Measurements from ENCODE around the gene TTYH3.
A peak's percentile ranks its signal among the peaks of the same experiment; 100 is the strongest.

The TTYH3 gene

GRCh38 chr7:2619116-2619515, 12.7 kb upstream of the TTYH3 start:
- no peak overlapping the region for H3K4me3 ChIP-seq (ENCODE audit: extremely low read depth, insufficient read depth, low read length, poor library complexity, severe bottlenecking)
- no peaks in the 10 kb centered on the region for H3K36me3 ChIP-seq (ENCODE audit: control insufficient read depth, insufficient read depth, low read length)
- H3K9me3 ChIP-seq (ENCODE audit: control insufficient read depth, low read length) = no peaks in the 10 kb centered on the region
- 94 to 95% methylated on average over 6 to 8 of the region's 9 CpGs for WGBS, 2 experiments (ENCODE audit: insufficient coverage in 2 of 2)
- H3K4me1 ChIP-seq (ENCODE audit: control insufficient read depth, insufficient read depth, low read length, poor library complexity, severe bottlenecking) = peaks cover 31% of the 10 kb centered on the region
- no peak overlapping the region for H3K27ac ChIP-seq (ENCODE audit: low read depth, low read length, severe bottlenecking)

GRCh38 chr7:2621061-2621828, 10.5 kb upstream of the TTYH3 start:
- WGBS, 2 experiments (ENCODE audit: insufficient coverage in 2 of 2) = 42 to 49% methylated on average over 18 to 19 of the region's 23 CpGs
- Histone ChIP-seq H3K9me3 (ENCODE audit: control insufficient read depth, low read length) (no peaks in the 10 kb centered on the region), H3K4me3 (ENCODE audit: extremely low read depth, insufficient read depth, low read length, poor library complexity, severe bottlenecking) (no peak overlapping the region), H3K36me3 (ENCODE audit: control insufficient read depth, insufficient read depth, low read length) (no peaks in the 10 kb centered on the region), H3K27ac (ENCODE audit: low read depth, low read length, severe bottlenecking) (peak overlapping the region; percentile 66), H3K4me1 (ENCODE audit: control insufficient read depth, insufficient read depth, low read length, poor library complexity, severe bottlenecking) (peaks cover 31% of the 10 kb centered on the region)

DNA sequence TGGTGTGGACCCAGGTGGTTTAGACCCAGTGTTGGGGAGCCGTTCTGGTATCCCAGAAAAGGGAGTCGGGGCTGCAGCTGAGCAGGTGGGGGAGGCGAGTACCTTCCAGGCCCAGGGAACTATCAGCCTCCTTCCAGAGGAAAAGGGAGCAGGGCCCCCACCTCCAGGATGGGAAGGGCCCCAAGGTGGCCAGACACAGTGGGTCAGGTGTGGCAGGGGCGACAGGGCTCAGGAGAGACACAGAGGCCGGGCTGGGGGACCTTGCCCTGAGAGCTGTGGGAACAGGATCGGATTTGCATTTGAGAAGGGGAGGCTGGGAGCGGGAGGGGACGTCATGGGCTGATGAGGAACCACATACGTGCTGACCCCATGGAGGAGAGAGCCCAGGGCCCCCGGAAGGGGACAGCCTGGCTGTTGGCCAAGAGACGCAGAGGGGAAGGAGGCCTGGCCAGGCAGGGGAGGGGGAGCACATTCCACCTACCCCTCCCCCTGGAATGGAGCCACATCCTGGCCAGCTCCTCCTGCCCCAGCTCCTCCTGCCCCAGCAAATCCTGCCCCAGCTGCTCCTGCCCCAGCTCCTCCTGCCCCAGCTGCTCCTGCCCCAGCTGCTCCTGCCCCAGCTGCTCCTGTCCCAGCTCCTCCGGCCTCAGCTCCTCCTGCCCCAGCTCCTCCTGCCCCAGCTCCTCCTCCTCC, 9.7 kb upstream of the TTYH3 start:
- Histone ChIP-seq H3K9me3 (ENCODE audit: control insufficient read depth, low read length) (no peaks in the 10 kb centered on the region), H3K27ac (ENCODE audit: low read depth, low read length, severe bottlenecking) (peak overlapping the region; percentile 66), H3K4me1 (ENCODE audit: control insufficient read depth, insufficient read depth, low read length, poor library complexity, severe bottlenecking) (peaks cover 28% of the 10 kb centered on the region), H3K36me3 (ENCODE audit: control insufficient read depth, insufficient read depth, low read length) (no peaks in the 10 kb centered on the region), H3K4me3 (ENCODE audit: extremely low read depth, insufficient read depth, low read length, poor library complexity, severe bottlenecking) (no peak overlapping the region)
- 36 to 49% methylated on average over 10 to 11 of the region's 12 CpGs for WGBS, 2 experiments (ENCODE audit: insufficient coverage in 2 of 2)

- Histone ChIP-seq H3K36me3 (ENCODE audit: control insufficient read depth, insufficient read depth, low read length) (no peaks in the 10 kb centered on the region), H3K4me1 (ENCODE audit: control insufficient read depth, insufficient read depth, low read length, poor library complexity, severe bottlenecking) (peaks cover 23% of the 10 kb centered on the region), H3K4me3 (ENCODE audit: extremely low read depth, insufficient read depth, low read length, poor library complexity, severe bottlenecking) (no peak overlapping the region), H3K27ac (ENCODE audit: low read depth, low read length, severe bottlenecking) (no peak overlapping the region), H3K9me3 (ENCODE audit: control insufficient read depth, low read length) (no peaks in the 10 kb centered on the region)
- 87 to 88% methylated on average over 12 of the region's 19 CpGs for WGBS, 2 experiments (ENCODE audit: insufficient coverage in 2 of 2)
Observed at GRCh38 chr7:2622869-2623697, 8.7 kb upstream of the TTYH3 start.

DNA sequence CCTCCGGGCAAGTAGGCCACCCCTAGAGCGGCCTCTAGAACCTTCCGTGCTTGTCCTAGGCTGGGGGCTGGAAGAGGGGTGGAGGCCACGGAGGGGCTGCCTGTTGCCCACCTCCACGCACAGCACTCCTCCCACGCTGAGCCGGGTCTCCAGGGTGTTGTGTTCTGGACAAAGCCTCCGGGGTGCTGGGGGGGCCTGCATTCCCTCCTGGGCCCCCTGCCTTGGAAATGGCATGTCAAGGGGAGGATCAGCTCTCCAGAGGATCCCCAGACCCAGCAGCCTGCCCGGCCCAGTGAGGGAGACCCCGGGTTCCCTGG, 8.1 kb upstream of the TTYH3 start:
- WGBS, 2 experiments (ENCODE audit: insufficient coverage in 2 of 2) = 93 to 100% methylated on average over 6 to 8 of the region's 10 CpGs
- H3K27ac ChIP-seq (ENCODE audit: low read depth, low read length, severe bottlenecking) = no peak overlapping the region
- H3K4me3 ChIP-seq (ENCODE audit: extremely low read depth, insufficient read depth, low read length, poor library complexity, severe bottlenecking) = no peak overlapping the region

GRCh38 chr7:2624293-2624886, 7.4 kb upstream of the TTYH3 start:
- 71 to 89% methylated on average over 12 of the region's 18 CpGs for WGBS, 2 experiments (ENCODE audit: insufficient coverage in 2 of 2)
- H3K4me3 ChIP-seq (ENCODE audit: extremely low read depth, insufficient read depth, low read length, poor library complexity, severe bottlenecking) = no peak overlapping the region
- H3K36me3 ChIP-seq (ENCODE audit: control insufficient read depth, insufficient read depth, low read length) = no peaks in the 10 kb centered on the region
- H3K9me3 ChIP-seq (ENCODE audit: control insufficient read depth, low read length) = no peaks in the 10 kb centered on the region
- H3K4me1 ChIP-seq (ENCODE audit: control insufficient read depth, insufficient read depth, low read length, poor library complexity, severe bottlenecking) = peaks cover 23% of the 10 kb centered on the region
- H3K27ac ChIP-seq (ENCODE audit: low read depth, low read length, severe bottlenecking) = no peak overlapping the region

More for the DNA sequence above, 8.1 kb upstream of the TTYH3 start:
- Histone ChIP-seq H3K36me3 (ENCODE audit: control insufficient read depth, insufficient read depth, low read length) (no peaks in the 10 kb centered on the region), H3K9me3 (ENCODE audit: control insufficient read depth, low read length) (no peaks in the 10 kb centered on the region), H3K4me1 (ENCODE audit: control insufficient read depth, insufficient read depth, low read length, poor library complexity, severe bottlenecking) (peaks cover 23% of the 10 kb centered on the region)

- H3K4me3 ChIP-seq (ENCODE audit: extremely low read depth, insufficient read depth, low read length, poor library complexity, severe bottlenecking) = no peak overlapping the region
- H3K9me3 ChIP-seq (ENCODE audit: control insufficient read depth, low read length) = no peaks in the 10 kb centered on the region
- H3K4me1 ChIP-seq (ENCODE audit: control insufficient read depth, insufficient read depth, low read length, poor library complexity, severe bottlenecking) = peaks cover 27% of the 10 kb centered on the region
- WGBS, 2 experiments (ENCODE audit: insufficient coverage in 2 of 2) = 93 to 94% methylated on average over 16 to 18 of the region's 20 CpGs
- H3K36me3 ChIP-seq (ENCODE audit: control insufficient read depth, insufficient read depth, low read length) = no peaks in the 10 kb centered on the region
- no peak overlapping the region for H3K27ac ChIP-seq (ENCODE audit: low read depth, low read length, severe bottlenecking)
Observed at GRCh38 chr7:2626498-2627117, 5.2 kb upstream of the TTYH3 start.

DNA sequence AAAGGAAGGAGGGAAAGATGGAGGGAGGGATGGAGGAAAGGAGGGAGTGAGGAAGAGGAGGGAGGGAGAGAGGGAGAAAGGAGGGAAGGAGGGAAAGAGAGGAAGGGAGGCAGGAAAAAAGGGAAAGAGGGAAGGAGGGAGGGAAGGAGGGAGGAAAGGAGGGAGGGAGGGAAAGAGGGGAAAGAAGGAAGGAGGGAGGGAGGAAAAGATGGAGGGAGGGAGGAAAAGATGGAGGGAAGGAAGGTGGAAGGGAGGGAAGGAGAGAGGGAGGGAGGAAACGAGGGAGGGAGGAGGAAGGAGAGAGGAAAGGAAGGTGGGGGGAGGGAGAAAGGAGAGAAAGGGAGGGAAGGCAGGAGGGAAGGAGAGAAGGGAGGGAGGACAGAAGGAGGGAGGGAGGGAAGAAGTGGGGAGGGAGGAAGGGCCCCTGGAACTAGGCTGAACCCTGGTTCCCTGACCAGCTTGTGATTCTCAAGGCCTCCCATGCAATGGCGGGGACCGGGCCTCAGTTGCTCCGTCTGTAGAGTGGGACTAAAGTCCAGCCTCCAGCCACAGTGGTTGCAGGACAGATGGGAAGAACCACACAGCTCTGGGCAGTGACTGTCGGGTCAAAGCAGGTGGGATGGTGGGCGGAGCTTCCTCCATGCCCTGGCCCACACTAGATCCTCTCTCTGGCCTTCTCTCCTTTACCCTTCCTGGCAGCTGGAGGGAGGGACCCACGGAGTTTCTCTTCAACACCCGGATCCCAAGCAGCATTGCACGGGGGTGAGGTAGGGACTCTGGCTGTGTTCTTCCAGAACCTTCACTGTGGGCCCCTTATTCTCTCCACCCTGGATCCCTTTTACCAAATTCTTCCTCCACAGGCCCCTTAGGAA, 4.3 kb upstream of the TTYH3 start:
- Histone ChIP-seq H3K4me3 (ENCODE audit: extremely low read depth, insufficient read depth, low read length, poor library complexity, severe bottlenecking) (no peak overlapping the region), H3K36me3 (ENCODE audit: control insufficient read depth, insufficient read depth, low read length) (no peaks in the 10 kb centered on the region), H3K9me3 (ENCODE audit: control insufficient read depth, low read length) (no peaks in the 10 kb centered on the region), H3K27ac (ENCODE audit: low read depth, low read length, severe bottlenecking) (no peak overlapping the region), H3K4me1 (ENCODE audit: control insufficient read depth, insufficient read depth, low read length, poor library complexity, severe bottlenecking) (peaks cover 19% of the 10 kb centered on the region)
- WGBS, 2 experiments (ENCODE audit: insufficient coverage in 2 of 2) = 83 to 85% methylated on average over 7 to 8 of the region's 9 CpGs

- H3K4me1 ChIP-seq (ENCODE audit: control insufficient read depth, insufficient read depth, low read length, poor library complexity, severe bottlenecking) = peaks cover 13% of the 10 kb centered on the region
- WGBS, 2 experiments (ENCODE audit: insufficient coverage in 2 of 2) = 86 to 92% methylated on average over 12 of the region's 12 CpGs
- no peaks in the 10 kb centered on the region for H3K36me3 ChIP-seq (ENCODE audit: control insufficient read depth, insufficient read depth, low read length)
- H3K4me3 ChIP-seq (ENCODE audit: extremely low read depth, insufficient read depth, low read length, poor library complexity, severe bottlenecking) = no peak overlapping the region
- H3K27ac ChIP-seq (ENCODE audit: low read depth, low read length, severe bottlenecking) = no peak overlapping the region
- no peaks in the 10 kb centered on the region for H3K9me3 ChIP-seq (ENCODE audit: control insufficient read depth, low read length)
Observed at GRCh38 chr7:2628130-2628482, 3.7 kb upstream of the TTYH3 start.

All from mesodermal cell (in vitro differentiated cells).